PC-9 (cell line): ENCODE measurements around the gene INPP5A. TPM values are rescaled to one million over a fixed set of nuclear protein-coding genes. Genes with fewer than 3 reads are reported as not detected.

Experiments
- BruUV-seq: library from RNA; stranded (reverse); fragments of 400-500 nt; replicated peaks from 2 replicates; lab custom pipeline; 2021; lab: Mats Ljungman, UMichigan
- CTCF ChIA-PET: fragments of 300-600 bp; sonication (Branson Sonifier 250); formaldehyde crosslinking; loops from one replicate; lab custom pipeline; 2022; ENCODE audit warnings: antibody characterized with exemption; lab: Charles Lee
- POLR2A ChIA-PET: fragments of 300-600 bp; sonication (Branson Sonifier 250); formaldehyde crosslinking; loops from one replicate; lab custom pipeline; 2022; ENCODE audit warnings: antibody characterized with exemption; ENCODE audit not compliant: unreplicated experiment; lab: Charles Lee
- DNase-seq, 2 experiments: peaks; one replicate each; pipeline versions ENCODE4 v3.0.0 to v3.0.0-alpha.2; 2015 to 2022; ENCODE audit warnings: mixed read lengths in 1 of 2
- H2AFZ ChIP-seq: fragments of 200-600 bp; sonication (generic); 2 replicates; pipeline ENCODE4 v1.8.1; 2017; ENCODE audit warnings: antibody characterized with exemption
- H3F3A ChIP-seq: fragments of 200-600 bp; sonication (generic); 2 replicates; pipeline ENCODE4 v1.8.1; 2017; ENCODE audit warnings: antibody characterized with exemption, mild to moderate bottlenecking, low read depth; ENCODE audit not compliant: insufficient read depth
- H3K27ac ChIP-seq: fragments of 200-600 bp; sonication (generic); 2 replicates; pipeline ENCODE4 v1.6.1; 2016; ENCODE audit warnings: mixed run types
- H3K27me3 ChIP-seq: fragments of 200-600 bp; sonication (generic); 2 replicates; pipeline ENCODE4 v1.6.1; 2016; ENCODE audit warnings: low read depth, mixed run types; ENCODE audit not compliant: insufficient read depth
- H3K36me3 ChIP-seq: fragments of 200-600 bp; sonication (generic); 2 replicates; pipeline ENCODE4 v1.6.1; 2016; ENCODE audit warnings: low read depth, mixed run types
- H3K4me1 ChIP-seq: fragments of 200-600 bp; sonication (generic); replicated peaks from 2 replicates; pipeline ENCODE4 v1.6.1; 2016; ENCODE audit warnings: mixed run types; ENCODE audit not compliant: insufficient read depth
- H3K4me2 ChIP-seq: fragments of 200-600 bp; sonication (generic); 2 replicates; pipeline ENCODE4 v1.6.1; 2017; ENCODE audit warnings: mixed run types
- H3K4me3 ChIP-seq: fragments of 200-600 bp; sonication (generic); 2 replicates; pipeline ENCODE4 v1.6.1; 2016; ENCODE audit warnings: mixed run types
- H3K79me2 ChIP-seq: fragments of 200-600 bp; sonication (generic); 2 replicates; pipeline ENCODE4 v1.6.1; 2017; ENCODE audit warnings: low read depth, mixed run types
- H3K9me2 ChIP-seq: fragments of 200-600 bp; sonication (generic); 2 replicates; pipeline ENCODE4 v1.8.1; 2017; ENCODE audit warnings: mild to moderate bottlenecking; ENCODE audit not compliant: insufficient read depth
- H3K9me3 ChIP-seq: fragments of 200-600 bp; sonication (generic); 2 replicates; pipeline ENCODE4 v1.8.1; 2016; ENCODE audit warnings: low read depth; ENCODE audit not compliant: insufficient read depth
- H4K20me1 ChIP-seq: fragments of 200-600 bp; sonication (generic); 2 replicates; pipeline ENCODE4 v1.8.1; 2017; ENCODE audit not compliant: insufficient read depth
- EZH2 ChIP-seq: fragments of 200-600 bp; sonication (generic); IDR thresholded peaks from 2 replicates; pipeline ENCODE4 v1.8.0; 2017; ENCODE audit warnings: antibody characterized with exemption, low read depth
- intact Hi-C: fragments of 100-400 bp; cut with micrococcal nuclease; formaldehyde crosslinking; loops from one replicate; pipeline ENCODE4 v1.10.0; 2022; ENCODE audit not compliant: unreplicated experiment
- total RNA-seq: library from RNA; stranded (reverse); gene quantifications from 2 replicates; pipeline ENCODE4 v1.2.3, GENCODE V29; 2021
- TF ChIP-seq, protein P1 (sequence below): fragments of 200-600 bp; sonication (generic); conservative IDR thresholded peaks from 2 replicates; pipeline ENCODE4 v1.6.1; 2017; ENCODE audit warnings: mixed run types, antibody characterized with exemption, mild to moderate bottlenecking, moderate library complexity

The INPP5A gene
- total RNA-seq, 1 experiment from 2014 or later: 18.4 TPM

DNA sequence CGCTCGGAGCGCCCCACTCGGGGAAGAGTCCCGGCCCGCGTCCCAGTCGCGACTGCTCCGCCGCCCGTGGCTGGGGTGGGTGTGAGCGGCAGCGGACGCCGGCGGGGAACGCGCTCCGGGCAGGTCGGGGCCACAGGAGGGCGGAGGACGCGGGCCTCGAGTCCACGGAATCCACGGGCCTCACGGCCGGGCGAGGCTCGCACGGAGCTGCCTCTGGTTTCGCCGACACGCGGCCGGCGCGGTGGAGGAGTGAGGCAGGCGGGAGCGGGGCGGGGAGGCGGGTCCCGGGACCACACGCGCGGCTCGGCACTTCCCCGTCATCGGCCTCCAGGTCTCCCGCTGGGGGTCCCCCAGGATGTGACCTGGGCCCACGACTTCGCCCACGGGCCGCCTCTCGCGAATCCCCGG is 248.9 kb downstream of the INPP5A start:
- Histone ChIP-seq H4K20me1 (no peaks in the 10 kb centered on the region), H3K9me3 (no peaks in the 10 kb centered on the region), H3K4me1 (no peaks in the 10 kb centered on the region), H2AFZ (no peak overlapping the region), H3K4me2 (no peak overlapping the region), H3K79me2 (no peaks in the 10 kb centered on the region), H3F3A (no peaks in the 10 kb centered on the region), H3K27me3 (no peaks in the 10 kb centered on the region), H3K9me2 (no peaks in the 10 kb centered on the region), H3K36me3 (no peaks in the 10 kb centered on the region), H3K4me3 (no peak overlapping the region), H3K27ac (no peak overlapping the region)
- intact Hi-C loops: no loop called here
- POLR2A ChIA-PET: no interaction called here
- DNase-seq: no peak
- no TSS peak for BruUV-seq
- no peak for TF ChIP-seq EZH2
- TF ChIP-seq, protein P1, sequence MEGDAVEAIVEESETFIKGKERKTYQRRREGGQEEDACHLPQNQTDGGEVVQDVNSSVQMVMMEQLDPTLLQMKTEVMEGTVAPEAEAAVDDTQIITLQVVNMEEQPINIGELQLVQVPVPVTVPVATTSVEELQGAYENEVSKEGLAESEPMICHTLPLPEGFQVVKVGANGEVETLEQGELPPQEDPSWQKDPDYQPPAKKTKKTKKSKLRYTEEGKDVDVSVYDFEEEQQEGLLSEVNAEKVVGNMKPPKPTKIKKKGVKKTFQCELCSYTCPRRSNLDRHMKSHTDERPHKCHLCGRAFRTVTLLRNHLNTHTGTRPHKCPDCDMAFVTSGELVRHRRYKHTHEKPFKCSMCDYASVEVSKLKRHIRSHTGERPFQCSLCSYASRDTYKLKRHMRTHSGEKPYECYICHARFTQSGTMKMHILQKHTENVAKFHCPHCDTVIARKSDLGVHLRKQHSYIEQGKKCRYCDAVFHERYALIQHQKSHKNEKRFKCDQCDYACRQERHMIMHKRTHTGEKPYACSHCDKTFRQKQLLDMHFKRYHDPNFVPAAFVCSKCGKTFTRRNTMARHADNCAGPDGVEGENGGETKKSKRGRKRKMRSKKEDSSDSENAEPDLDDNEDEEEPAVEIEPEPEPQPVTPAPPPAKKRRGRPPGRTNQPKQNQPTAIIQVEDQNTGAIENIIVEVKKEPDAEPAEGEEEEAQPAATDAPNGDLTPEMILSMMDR: no peak
- CTCF ChIA-PET: no interaction called here

DNA sequence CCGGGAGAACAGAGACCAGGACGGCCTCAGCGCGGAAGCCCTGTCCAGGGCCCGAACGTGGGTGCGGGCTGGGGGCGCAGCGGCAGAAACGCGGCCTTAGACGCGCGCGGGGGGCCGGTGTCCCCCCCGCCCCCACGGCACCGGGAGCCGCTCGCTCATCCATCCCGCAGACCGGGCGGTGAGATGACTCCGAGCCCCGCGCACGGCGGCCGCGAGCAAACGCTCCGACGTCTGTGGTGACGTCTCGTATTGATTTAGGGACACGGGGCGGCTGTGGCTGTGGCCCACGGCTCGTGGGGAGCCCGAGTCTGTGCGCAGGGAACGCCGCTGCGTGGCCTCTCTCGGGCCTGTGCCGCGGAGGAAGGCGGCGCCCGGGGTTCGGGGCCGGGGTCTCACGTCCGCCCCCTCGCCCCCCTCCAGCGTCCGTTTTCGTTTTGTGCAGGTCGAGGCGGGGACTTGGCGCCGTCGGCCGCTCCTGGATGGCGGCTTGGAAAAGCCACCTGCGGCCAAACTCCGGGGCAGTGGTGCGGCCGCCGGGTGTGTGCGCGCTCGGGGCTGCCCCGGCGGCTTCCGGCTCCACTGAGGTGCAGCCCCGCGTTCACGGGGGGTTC is 249.4 kb downstream of the INPP5A start:
- Histone ChIP-seq H3K27ac (no peak overlapping the region), H3K9me2 (no peaks in the 10 kb centered on the region), H2AFZ (no peak overlapping the region), H3K4me1 (no peaks in the 10 kb centered on the region), H3K36me3 (no peaks in the 10 kb centered on the region), H3K4me3 (no peak overlapping the region), H3K4me2 (no peak overlapping the region), H3K27me3 (no peaks in the 10 kb centered on the region), H3F3A (no peaks in the 10 kb centered on the region), H3K79me2 (no peaks in the 10 kb centered on the region), H4K20me1 (no peaks in the 10 kb centered on the region), H3K9me3 (no peaks in the 10 kb centered on the region)
- DNase-seq: no peak
- no TSS peak for BruUV-seq
- CTCF ChIA-PET: no interaction called here
- POLR2A ChIA-PET: no interaction called here
- intact Hi-C loops: no loop called here
- TF ChIP-seq, protein P1: no peak
- TF ChIP-seq EZH2: no peak

DNA sequence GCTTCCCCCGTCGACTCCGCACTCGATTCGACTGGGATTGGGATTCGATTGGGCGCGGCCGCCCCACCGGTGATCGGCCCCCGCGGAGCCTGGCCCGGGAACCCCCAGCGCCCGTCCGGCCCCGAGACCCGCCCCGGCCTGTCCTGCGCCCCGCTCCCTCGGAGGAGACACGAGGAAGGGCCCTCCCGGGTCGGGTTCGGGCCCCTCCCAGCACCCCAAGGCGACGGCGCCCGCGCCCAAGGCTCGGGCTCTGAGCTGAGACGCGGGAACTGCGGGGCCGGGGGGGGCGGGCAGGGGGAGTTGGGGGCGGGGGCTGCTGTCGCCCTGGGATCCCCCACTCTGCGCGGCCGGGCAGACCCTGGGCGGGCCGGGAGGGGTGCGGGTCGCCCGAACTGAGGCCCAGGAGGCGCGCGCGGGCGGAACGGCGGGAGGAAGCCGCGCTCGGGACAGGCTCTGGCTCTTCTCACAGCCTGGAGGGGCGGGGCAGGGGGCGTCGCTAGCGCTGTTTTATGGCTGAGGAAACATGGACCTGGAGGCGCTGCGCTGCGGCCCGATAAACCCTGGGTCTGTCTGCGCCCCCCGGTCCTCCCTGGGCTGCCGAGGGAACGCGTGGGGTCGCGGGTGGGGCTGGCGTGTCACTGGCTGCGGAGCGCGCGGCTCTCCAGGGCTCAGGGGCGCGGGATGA is 250.1 kb downstream of the INPP5A start:
- H3K4me3 ChIP-seq: no peak overlapping the region

More for the DNA sequence above, 250.1 kb downstream of the INPP5A start:
- BruUV-seq: no TSS peak
- Histone ChIP-seq H3K27me3 (no peaks in the 10 kb centered on the region), H3K4me1 (no peaks in the 10 kb centered on the region), H3K79me2 (no peaks in the 10 kb centered on the region), H2AFZ (no peak overlapping the region), H3F3A (no peaks in the 10 kb centered on the region), H3K4me2 (no peak overlapping the region), H3K36me3 (no peaks in the 10 kb centered on the region), H3K9me2 (no peaks in the 10 kb centered on the region), H3K9me3 (no peaks in the 10 kb centered on the region), H4K20me1 (no peaks in the 10 kb centered on the region), H3K27ac (no peak overlapping the region)
- no peak for TF ChIP-seq EZH2
- TF ChIP-seq, protein P1: no peak
- DNase-seq: no peak
- ChIA-PET POLR2A (no interaction called here), CTCF (no interaction called here)
- intact Hi-C loops: no loop called here
